Stimulated activated CD4-positive, alpha-beta T cell treated with anti-CD3 and anti-CD28 coated beads, TNF-alpha, amount 100 ng/mL, for 1 hour (primary cell): ENCODE measurements around the gene PAIP2B.
"Not testable (repeated sequence)": the region's sequence is repeated elsewhere in the genome, so short reads cannot be mapped to it uniquely, and the experiment has no call there.

Experiments used
- DNase-seq, 3 donors: peaks; one replicate each; pipeline ENCODE4 v3.0.0-alpha.2; 2020; ENCODE audit warnings: low read depth in 3 of 3, low spot score in 1 of 3

Gene PAIP2B

GRCh38 chr2:71226965-71227560 lies at the start of gene PAIP2B:
PAIP2B (minus strand) TSS chr2:71227103; CDS start chr2:71202589, 24,514 bp downstream.
- DNase-seq, result peak; percentile 92 to 95 (median 93)

GRCh38 chr2:71275939-71276310 lies 49.0 kb upstream of the PAIP2B start:
- DNase-seq, result no peak

- DNase-seq, result no peak
Measured at GRCh38 chr2:71269511-71270090, 42.7 kb upstream of the PAIP2B start.

GRCh38 chr2:71263386-71263785 lies 36.5 kb upstream of the PAIP2B start:
- no peak for DNase-seq

- no peak for DNase-seq
Measured at GRCh38 chr2:71261534-71261933, 34.6 kb upstream of the PAIP2B start.

- no peak for DNase-seq
Measured at GRCh38 chr2:71256421-71256820, 29.5 kb upstream of the PAIP2B start.

GRCh38 chr2:71254776-71255175 lies 27.9 kb upstream of the PAIP2B start:
- DNase-seq, result no peak

- no peak for DNase-seq
Measured at GRCh38 chr2:71254078-71254477, 27.2 kb upstream of the PAIP2B start.

- no peak for DNase-seq
Measured at GRCh38 chr2:71253476-71253875, 26.6 kb upstream of the PAIP2B start.

- no peak for DNase-seq
Measured at GRCh38 chr2:71252862-71253261, 26.0 kb upstream of the PAIP2B start.

GRCh38 chr2:71250935-71251334 lies 24.0 kb upstream of the PAIP2B start:
- DNase-seq, result no peak

- no peak for DNase-seq
Measured at GRCh38 chr2:71244302-71244660, 17.4 kb upstream of the PAIP2B start.

GRCh38 chr2:71243634-71244301 lies 16.9 kb upstream of the PAIP2B start:
- no peak for DNase-seq

- no peak for DNase-seq
Measured at GRCh38 chr2:71240794-71241193, 13.9 kb upstream of the PAIP2B start.

- DNase-seq, result no peak
Measured at GRCh38 chr2:71238089-71238488, 11.2 kb upstream of the PAIP2B start.

GRCh38 chr2:71235930-71236587 lies 9.2 kb upstream of the PAIP2B start:
- no peak for DNase-seq

- not testable (repeated sequence) for DNase-seq
Measured at GRCh38 chr2:71233072-71233471, 6.2 kb upstream of the PAIP2B start.

GRCh38 chr2:71226096-71226964 lies 573 bp downstream of the PAIP2B start:
- no peak for DNase-seq

GRCh38 chr2:71224935-71225334 lies 2.0 kb downstream of the PAIP2B start:
- no peak for DNase-seq

- DNase-seq, result no peak
Measured at GRCh38 chr2:71224457-71224856, 2.4 kb downstream of the PAIP2B start.

GRCh38 chr2:71223767-71224333 lies 3.1 kb downstream of the PAIP2B start:
- no peak for DNase-seq
